ENCODE measurements around the gene F10. TPM values are rescaled to one million over a fixed set of nuclear protein-coding genes. Genes with fewer than 3 reads are reported as not detected.
"Not testable (repeated sequence)": the region's sequence is repeated elsewhere in the genome, so short reads cannot be mapped to it uniquely, and the experiment has no call there.

The F10 gene
- total RNA-seq, 1 donor from 2014 or later: 12.3 TPM

- H3K9me3 Mint-ChIP-seq: no peaks in the 10 kb centered on the region
- no peaks in the 10 kb centered on the region for H3K36me3 Mint-ChIP-seq
- no peak overlapping the region for H3K27ac Mint-ChIP-seq
- H3K4me1 Mint-ChIP-seq: peaks cover 12% of the 10 kb centered on the region
- no peak overlapping the region for H3K4me3 Mint-ChIP-seq
- DNase-seq (ENCODE audit: low spot score in 2 of 2, unreplicated experiment in 2 of 2): no peak
- TF ChIP-seq CTCF (IDR thresholded peaks at IDR 0.05; ENCODE audit: unreplicated experiment): no peak
- H3K27me3 Mint-ChIP-seq (ENCODE audit: low read depth): peaks cover 3% of the 10 kb centered on the region
Observed at GRCh38 chr13:113098162-113098732, 24.4 kb upstream of the F10 start.

DNA sequence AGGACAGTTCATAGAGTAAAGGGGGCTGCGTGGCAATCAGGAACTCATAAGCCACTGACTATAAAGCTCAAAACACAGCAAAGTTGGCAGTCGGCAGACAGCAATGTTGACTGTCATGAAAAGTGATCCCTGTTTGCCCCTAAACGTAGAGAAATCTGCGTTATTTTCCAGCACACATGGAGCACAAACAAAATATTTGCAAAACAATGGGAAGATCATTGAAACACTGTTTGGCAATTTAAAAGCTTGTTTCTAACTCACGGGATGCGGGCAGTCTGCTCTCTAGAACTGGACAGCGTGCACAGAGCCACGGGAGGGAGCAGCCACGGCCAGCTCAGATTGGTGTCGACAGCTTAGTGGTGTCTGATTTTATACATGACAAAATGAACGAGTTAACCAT, 23.5 kb upstream of the F10 start:
- Mint-ChIP-seq H3K4me1 (peaks cover 12% of the 10 kb centered on the region), H3K4me3 (no peak overlapping the region), H3K27me3 (ENCODE audit: low read depth) (peaks cover 4% of the 10 kb centered on the region), H3K27ac (no peak overlapping the region), H3K9me3 (no peaks in the 10 kb centered on the region), H3K36me3 (no peaks in the 10 kb centered on the region)
- TF ChIP-seq CTCF (IDR thresholded peaks at IDR 0.05; ENCODE audit: unreplicated experiment): no peak
- no peak for DNase-seq (ENCODE audit: low spot score in 2 of 2, unreplicated experiment in 2 of 2)

GRCh38 chr13:113102302-113102701, 20.3 kb upstream of the F10 start:
- peaks cover 16% of the 10 kb centered on the region for H3K27me3 Mint-ChIP-seq (ENCODE audit: low read depth)
- DNase-seq (ENCODE audit: low spot score in 2 of 2, unreplicated experiment in 2 of 2); H3K27ac Mint-ChIP-seq; H3K36me3 Mint-ChIP-seq; H3K4me3 Mint-ChIP-seq; H3K9me3 Mint-ChIP-seq: not testable (repeated sequence)
- peaks cover 12% of the 10 kb centered on the region for H3K4me1 Mint-ChIP-seq

- no peak for DNase-seq (ENCODE audit: low spot score in 2 of 2, unreplicated experiment in 2 of 2)
- H3K27me3 Mint-ChIP-seq (ENCODE audit: low read depth): peaks cover 16% of the 10 kb centered on the region
- no peaks in the 10 kb centered on the region for H3K9me3 Mint-ChIP-seq
- TF ChIP-seq CTCF (IDR thresholded peaks at IDR 0.05; ENCODE audit: unreplicated experiment): no peak
- no peaks in the 10 kb centered on the region for H3K36me3 Mint-ChIP-seq
- H3K4me1 Mint-ChIP-seq: peaks cover 12% of the 10 kb centered on the region
- H3K4me3 Mint-ChIP-seq: no peak overlapping the region
- H3K27ac Mint-ChIP-seq: no peak overlapping the region
Observed at GRCh38 chr13:113102727-113103126, 19.9 kb upstream of the F10 start.

DNA sequence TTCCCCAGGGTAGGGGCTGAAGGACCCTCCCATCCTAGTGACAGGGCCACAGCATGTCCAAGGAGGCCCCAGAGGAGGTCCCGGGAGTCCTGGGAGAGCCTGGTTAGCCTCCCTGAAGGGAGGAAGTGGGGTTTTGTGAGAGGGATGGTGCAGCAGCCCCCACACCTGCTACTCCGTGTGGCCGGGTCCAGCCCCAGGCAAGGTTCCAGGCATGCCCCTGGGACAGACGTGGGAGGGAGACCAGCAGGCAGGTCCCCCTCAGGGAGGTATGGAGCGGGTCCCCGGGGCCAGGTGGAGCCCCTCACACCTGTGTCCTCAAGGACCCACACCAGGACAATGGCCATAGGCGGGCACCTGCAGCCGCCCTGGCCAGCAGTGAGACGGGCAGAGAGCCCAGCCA, 19.0 kb upstream of the F10 start:
- H3K27me3 Mint-ChIP-seq (ENCODE audit: low read depth): peaks cover 16% of the 10 kb centered on the region
- H3K36me3 Mint-ChIP-seq: no peaks in the 10 kb centered on the region
- DNase-seq (ENCODE audit: low spot score in 2 of 2, unreplicated experiment in 2 of 2): no peak
- no peaks in the 10 kb centered on the region for H3K9me3 Mint-ChIP-seq
- H3K27ac Mint-ChIP-seq: no peak overlapping the region
- H3K4me3 Mint-ChIP-seq: no peak overlapping the region
- H3K4me1 Mint-ChIP-seq: peaks cover 9% of the 10 kb centered on the region
- no peak for TF ChIP-seq CTCF (IDR thresholded peaks at IDR 0.05; ENCODE audit: unreplicated experiment)

DNA sequence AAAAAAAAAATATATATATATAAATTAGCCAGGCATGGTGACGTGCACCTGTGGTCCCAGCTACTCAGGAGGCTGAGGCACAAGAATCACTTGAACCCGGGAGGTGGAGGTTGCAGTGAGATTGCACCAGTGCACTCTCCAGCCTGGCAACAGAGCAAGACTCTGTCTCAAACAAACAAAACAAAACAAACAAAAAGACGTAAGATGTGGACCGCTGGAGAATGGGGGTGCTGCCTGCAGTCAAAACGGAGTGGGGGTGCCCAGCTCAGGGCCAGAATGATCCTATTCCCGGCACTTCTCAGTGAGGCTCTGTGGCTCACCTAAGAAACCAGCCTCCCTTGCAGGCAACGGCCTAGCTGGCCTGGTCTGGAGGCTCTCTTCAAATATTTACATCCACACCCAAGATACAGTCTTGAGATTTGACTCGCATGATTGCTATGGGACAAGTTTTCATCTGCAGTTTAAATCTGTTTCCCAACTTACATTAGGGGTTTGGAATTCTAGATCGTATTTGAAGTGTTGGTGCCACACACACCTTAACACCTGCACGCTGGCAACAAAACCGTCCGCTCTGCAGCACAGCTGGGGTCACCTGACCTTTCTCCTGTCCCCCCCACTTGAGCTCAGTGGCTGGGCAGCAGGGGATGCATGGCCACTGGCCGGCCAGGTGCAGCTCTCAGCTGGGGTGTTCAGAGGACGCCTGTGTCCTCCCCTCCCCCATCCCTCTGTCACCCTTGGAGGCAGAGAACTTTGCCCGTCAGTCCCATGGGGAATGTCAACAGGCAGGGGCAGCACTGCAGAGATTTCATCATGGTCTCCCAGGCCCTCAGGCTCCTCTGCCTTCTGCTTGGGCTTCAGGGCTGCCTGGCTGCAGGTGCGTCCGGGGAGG, 17.3 kb upstream of the F10 start, which contains the start of gene F7:
F7 (plus strand) TSS at position 760 of the 889 bp plus-strand sequence; CDS start at position 811, 51 bp downstream.
- H3K27ac Mint-ChIP-seq: no peak within 1 kb of the TSS
- peaks cover 24% of the 10 kb centered on the region for H3K27me3 Mint-ChIP-seq (ENCODE audit: low read depth)
- H3K4me3 Mint-ChIP-seq: no peak within 1 kb of the TSS
- DNase-seq (ENCODE audit: low spot score in 2 of 2, unreplicated experiment in 2 of 2): no peak
- H3K36me3 Mint-ChIP-seq: no peaks in the 10 kb centered on the region
- no peaks in the 10 kb centered on the region for H3K9me3 Mint-ChIP-seq
- TF ChIP-seq CTCF (IDR thresholded peaks at IDR 0.05; ENCODE audit: unreplicated experiment): no peak
- H3K4me1 Mint-ChIP-seq: peaks cover 9% of the 10 kb centered on the region

Data from mesothelial cell of epicardium (in vitro differentiated cells).